CD4-positive, alpha-beta T cell treated with Interleukin-15 for 4 hours (primary cell): Measurements from ENCODE around the gene GABARAP.

Experiments
- DNase-seq: peaks from one replicate; pipeline ENCODE4 v3.0.0-alpha.2; 2020; ENCODE audit warnings: low spot score

The GABARAP gene

DNA sequence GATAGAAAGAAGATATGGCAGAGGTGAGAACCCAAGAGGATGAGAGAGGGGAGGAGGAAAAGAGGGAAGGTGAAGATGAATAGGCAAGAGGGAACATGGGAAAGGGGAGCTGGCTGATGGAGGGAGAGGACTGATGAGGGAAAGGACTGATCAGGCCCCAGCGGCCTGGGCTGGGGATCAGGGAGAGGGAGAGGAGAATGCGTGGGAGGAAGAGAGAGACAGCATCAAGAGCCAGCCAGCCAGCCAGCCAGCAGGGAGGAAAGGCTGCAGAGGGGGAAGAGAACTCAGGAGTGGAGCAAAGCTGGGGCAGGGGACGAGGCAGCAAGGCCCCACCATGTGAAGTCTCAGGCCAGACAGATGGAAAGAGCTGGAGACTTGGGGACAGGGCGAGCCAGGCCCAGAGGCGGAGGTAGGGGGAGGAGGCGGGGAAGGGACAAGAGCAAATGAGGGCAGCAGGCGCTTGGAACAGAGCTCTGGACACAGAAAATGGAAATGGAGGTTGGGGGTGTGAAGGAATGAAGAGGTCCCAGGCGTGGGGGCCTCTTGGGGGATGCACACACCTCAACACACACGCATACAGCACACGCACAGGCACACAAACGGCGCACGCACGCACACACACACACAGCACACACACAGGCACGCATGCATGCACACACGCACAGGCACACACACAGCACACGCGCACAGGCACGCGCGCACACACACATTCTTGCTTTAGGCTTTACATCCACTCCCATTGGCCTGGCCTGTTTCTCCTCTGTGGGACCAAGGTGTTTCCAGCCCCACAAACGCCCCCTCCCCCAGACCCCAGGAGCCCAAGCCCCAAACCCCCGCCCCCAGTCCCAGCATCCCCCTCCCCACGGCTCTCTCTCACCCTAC lies 34.9 kb downstream of the GABARAP start:
- DNase-seq, result no peak

GRCh38 chr17:7205561-7205960 lies 36.7 kb downstream of the GABARAP start:
- no peak for DNase-seq

- DNase-seq, result peak; percentile 98
Measured at GRCh38 chr17:7204828-7205461, 37.3 kb downstream of the GABARAP start.

DNA sequence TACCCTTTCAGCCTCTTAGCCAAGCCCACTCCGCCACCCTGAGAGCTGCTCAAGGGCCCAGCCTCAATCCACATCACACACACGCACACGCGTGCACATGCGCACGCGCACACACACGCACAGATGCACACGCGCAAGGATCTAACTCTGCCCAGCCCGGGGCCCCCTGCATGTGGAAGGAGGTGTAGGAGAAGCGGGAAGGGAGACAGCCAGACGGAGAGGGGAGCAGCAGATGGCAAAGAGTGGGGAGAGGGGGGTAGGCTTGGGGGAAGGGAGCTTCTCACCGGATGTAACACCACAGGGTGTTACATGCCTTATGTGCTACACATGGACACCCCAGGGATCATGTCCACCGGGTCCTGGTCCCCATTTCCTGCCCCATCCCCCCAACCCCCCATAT lies 37.9 kb downstream of the GABARAP start:
- no peak for DNase-seq

GRCh38 chr17:7203391-7203790 lies 38.9 kb downstream of the GABARAP start:
- no peak for DNase-seq

DNA sequence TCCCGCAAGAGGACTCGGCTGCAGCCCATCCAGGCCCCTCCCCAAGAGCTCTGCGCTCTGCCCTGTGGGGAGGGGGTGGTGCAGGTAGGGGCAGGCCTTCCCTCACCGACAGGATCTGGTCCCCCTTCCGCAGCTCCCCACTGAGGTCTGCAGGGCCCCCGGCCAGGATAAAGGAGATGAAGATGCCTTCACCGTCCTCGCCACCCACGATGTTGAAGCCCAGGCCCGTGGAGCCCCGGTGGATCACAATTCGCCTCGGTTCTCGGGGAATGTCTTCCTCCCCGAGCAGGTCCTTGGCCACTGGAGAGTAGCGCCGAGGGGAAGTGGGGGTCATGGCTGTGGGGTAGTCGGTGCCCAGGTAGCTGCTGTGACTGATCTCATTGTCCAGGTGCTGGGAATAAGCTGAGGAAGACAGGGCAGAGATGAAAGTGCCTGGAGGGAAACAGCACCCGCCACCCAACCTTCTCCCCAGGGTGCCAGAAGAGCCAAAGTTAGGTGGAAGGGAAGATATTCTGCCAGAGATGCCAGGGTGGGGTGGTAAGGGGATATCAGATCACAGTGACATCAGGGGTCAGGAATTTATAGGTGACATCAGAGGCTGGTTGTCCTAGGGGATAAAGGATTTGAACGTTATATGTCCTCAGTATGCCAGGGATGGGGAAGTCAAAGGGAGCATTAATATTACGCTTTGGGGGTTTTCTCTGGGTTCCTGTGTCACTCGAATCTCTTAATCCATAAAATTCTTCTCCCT lies 45.4 kb downstream of the GABARAP start:
- DNase-seq, result no peak

DNA sequence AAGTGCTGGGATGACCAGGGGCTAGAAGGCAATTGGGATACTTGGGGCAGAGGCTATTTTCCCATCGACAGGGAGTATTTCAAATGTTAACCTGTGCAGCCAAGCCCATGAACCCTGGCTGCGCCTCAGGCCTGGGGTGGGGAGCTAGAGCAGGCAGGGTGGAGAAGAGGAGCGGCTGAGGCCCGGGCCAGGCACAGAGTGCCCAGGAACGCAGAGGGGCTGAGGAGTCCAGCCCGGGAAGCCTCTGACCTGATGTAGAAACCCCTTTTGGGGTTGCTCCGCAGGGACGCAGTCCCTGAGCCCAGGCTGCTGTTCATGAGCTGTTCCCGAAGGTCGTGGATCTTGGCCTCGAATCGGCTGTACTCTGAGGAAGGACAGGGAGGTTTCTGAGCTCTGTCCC lies 46.3 kb downstream of the GABARAP start:
- DNase-seq, result no peak

- no peak for DNase-seq
Measured at GRCh38 chr17:7192271-7192937, 49.8 kb downstream of the GABARAP start.

DNA sequence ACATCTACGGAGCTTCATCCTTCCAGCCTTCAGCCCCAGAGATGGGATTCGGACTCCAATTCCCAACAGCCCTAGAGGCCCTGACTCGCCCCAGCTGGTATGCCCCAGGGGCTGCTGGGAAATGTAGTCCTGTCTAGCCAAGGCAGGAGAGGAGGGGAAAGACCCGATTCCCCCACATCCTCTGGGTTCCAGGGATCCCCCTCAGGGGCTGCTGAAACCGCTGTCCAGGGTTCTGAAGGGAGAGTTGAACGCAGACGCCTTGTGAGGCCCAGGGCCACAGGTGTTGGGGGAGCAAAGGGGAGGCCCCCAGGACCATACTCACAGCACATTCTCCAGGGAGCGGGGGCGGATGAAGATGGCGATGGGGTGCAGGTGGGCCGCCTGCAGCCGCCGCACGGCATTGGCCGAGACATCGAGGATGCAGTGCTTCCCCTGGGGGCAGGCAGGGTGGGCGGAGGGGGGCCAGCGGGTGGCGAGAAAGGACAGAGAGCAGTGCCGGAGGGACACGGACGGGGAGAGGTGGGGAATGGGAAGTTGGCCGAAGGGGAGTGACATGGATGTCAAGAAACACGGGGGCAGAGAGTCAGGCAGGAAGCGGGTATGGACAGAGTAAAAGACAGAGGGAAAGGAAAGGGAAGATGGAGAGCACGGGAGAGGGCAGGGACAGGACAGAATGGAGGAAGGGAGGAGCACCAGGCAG lies 50.5 kb downstream of the GABARAP start:
- peak; percentile 14 for DNase-seq

- DNase-seq, result no peak
Measured at GRCh38 chr17:7191069-7191468, 51.2 kb downstream of the GABARAP start.

DNA sequence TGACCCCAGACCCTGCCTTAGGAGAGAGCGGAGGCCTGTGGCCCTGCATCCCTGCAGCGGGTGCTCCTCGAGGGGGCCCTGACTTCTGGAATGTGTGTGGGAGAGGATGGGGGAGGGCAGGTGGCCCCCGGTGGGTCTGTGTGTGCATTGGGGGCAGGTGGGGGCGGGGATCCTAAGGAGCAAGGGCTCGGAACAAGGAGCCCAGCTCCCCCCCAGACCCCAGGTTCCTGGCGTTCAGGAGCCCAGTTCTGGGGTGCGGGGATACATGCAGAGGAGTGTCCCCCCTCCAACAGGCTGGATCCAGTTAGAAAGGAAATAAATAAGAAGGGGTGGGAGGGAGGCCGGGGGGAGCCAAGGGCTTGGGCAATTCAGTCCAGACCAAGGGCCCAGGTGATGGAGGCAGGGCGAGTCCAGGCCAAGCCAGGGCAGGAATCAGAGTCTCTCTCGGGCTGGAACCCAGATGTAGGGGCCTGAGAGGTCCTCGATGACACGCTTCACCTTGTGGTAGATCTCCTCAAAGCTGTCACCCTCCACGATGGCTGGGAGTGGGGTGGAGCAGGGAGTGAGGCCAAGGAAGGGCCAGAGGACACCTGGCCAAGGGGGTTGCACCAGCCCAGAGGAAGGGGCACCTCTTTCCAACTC lies 51.9 kb downstream of the GABARAP start:
- DNase-seq, result no peak
